ENCODE results near the gene ZNF787. TPM values are rescaled to one million over a fixed set of nuclear protein-coding genes. Genes with fewer than 3 reads are reported as not detected.

Gene ZNF787
- total RNA-seq, 1 experiment from 2014 or later = 54.6 TPM

- H4K20me1 ChIP-seq (ENCODE audit: control insufficient read depth, insufficient read depth, insufficient read length) = peaks cover 2% of the 10 kb centered on the region
- H2AFZ ChIP-seq (ENCODE audit: low read length) = no peak overlapping the region
- no peak overlapping the region for H2BK5ac ChIP-seq (ENCODE audit: insufficient read length, low read length)
- no peak overlapping the region for H4K8ac ChIP-seq (replicated peaks; ENCODE audit: insufficient read length, low read depth, low read length)
- H2BK20ac ChIP-seq (ENCODE audit: low read depth, low read length, poor library complexity, severe bottlenecking) = no peak overlapping the region
- no peak overlapping the region for H3K4me2 ChIP-seq (ENCODE audit: insufficient read depth, insufficient read length, low read length)
- no peak overlapping the region for H4K5ac ChIP-seq (ENCODE audit: insufficient read length, low read depth, low read length)
- no peaks in the 10 kb centered on the region for H3K27me3 ChIP-seq (ENCODE audit: insufficient read depth, low read length)
- no peak for DNase-seq
- H3K4me1 ChIP-seq (ENCODE audit: insufficient read depth, low read length) = no peaks in the 10 kb centered on the region
- no peak overlapping the region for H2BK12ac ChIP-seq (ENCODE audit: insufficient read length, low read depth, low read length)
- H3K9ac ChIP-seq (ENCODE audit: extremely low read depth, insufficient read length, low read length) = no peak overlapping the region
- no peaks in the 10 kb centered on the region for H3K79me1 ChIP-seq (ENCODE audit: insufficient read depth, low read depth, low read length, poor library complexity, severe bottlenecking)
- Mint-ChIP-seq H3K4me1 (peaks cover 20 to 25% of the 10 kb centered on the region in 2 experiments), H3K36me3 (ENCODE audit: insufficient read depth in 1 of 3, low read depth in 3 of 3) (peaks cover 14 to 37% (median 28%) of the 10 kb centered on the region in 3 experiments), H3K9me3 (no peaks in the 10 kb centered on the region), H3K27me3 (ENCODE audit: low read depth) (no peaks in the 10 kb centered on the region), H3K4me3 (no peak overlapping the region), H3K27ac (0 out of 7 replicates have a peak overlapping the region, but pooled peaks of 1 of the 3 experiments have one; percentile 59)
- no peak overlapping the region for H3K27ac ChIP-seq (ENCODE audit: insufficient read length, low read depth, low read length)
- TF ChIP-seq, protein P1, sequence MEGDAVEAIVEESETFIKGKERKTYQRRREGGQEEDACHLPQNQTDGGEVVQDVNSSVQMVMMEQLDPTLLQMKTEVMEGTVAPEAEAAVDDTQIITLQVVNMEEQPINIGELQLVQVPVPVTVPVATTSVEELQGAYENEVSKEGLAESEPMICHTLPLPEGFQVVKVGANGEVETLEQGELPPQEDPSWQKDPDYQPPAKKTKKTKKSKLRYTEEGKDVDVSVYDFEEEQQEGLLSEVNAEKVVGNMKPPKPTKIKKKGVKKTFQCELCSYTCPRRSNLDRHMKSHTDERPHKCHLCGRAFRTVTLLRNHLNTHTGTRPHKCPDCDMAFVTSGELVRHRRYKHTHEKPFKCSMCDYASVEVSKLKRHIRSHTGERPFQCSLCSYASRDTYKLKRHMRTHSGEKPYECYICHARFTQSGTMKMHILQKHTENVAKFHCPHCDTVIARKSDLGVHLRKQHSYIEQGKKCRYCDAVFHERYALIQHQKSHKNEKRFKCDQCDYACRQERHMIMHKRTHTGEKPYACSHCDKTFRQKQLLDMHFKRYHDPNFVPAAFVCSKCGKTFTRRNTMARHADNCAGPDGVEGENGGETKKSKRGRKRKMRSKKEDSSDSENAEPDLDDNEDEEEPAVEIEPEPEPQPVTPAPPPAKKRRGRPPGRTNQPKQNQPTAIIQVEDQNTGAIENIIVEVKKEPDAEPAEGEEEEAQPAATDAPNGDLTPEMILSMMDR (conservative IDR thresholded peaks at IDR 0.05) = no peak
- no CpG with 5 or more reads among the region's 20 CpGs for WGBS (ENCODE audit: extremely low coverage, insufficient read length, low lambda C conversion rate)
- no peaks in the 10 kb centered on the region for H3K9me3 ChIP-seq (ENCODE audit: control insufficient read depth, low read depth, low read length)
- H3K14ac ChIP-seq (ENCODE audit: insufficient read depth, low read length) = no peak overlapping the region; the same call in 1 of the 2 replicates
- H3K23ac ChIP-seq (ENCODE audit: insufficient read length, low read depth, low read length) = no peak overlapping the region
- H4K91ac ChIP-seq (ENCODE audit: insufficient read length, low read depth, low read length) = no peak overlapping the region
- no peak overlapping the region for H2BK15ac ChIP-seq (ENCODE audit: low read depth, low read length)
- H3T11ph ChIP-seq (ENCODE audit: low read length) = no peak overlapping the region
- H3K56ac ChIP-seq (ENCODE audit: insufficient read length, low read depth, low read length) = no peak overlapping the region
- peaks cover 23% of the 10 kb centered on the region; the same call in 1 of the 2 replicates for H3K79me2 ChIP-seq (ENCODE audit: insufficient read depth, low read length)
- H3K18ac ChIP-seq (ENCODE audit: insufficient read length, low read depth, low read length) = peak overlapping the region; percentile 30
- H2AK5ac ChIP-seq (ENCODE audit: insufficient read length, low read length) = no peak overlapping the region
- no peaks in the 10 kb centered on the region for H3K23me2 ChIP-seq (ENCODE audit: insufficient read length, low read depth, low read length, poor library complexity, severe bottlenecking)
- H3K4ac ChIP-seq (ENCODE audit: low read depth, low read length) = no peak overlapping the region
- no peak overlapping the region for H2BK120ac ChIP-seq (ENCODE audit: low read depth, low read length, poor library complexity, severe bottlenecking)
Measured at GRCh38 chr19:56103027-56103614, 18.0 kb downstream of the ZNF787 start.
